HG03066 (cell line): Measurements from ENCODE around the gene ADAP2.
A peak's percentile ranks its signal among the peaks of the same experiment; 100 is the strongest.
"Not testable (repeated sequence)": the region's sequence is repeated elsewhere in the genome, so short reads cannot be mapped to it uniquely, and the experiment has no call there.

Experiments
- ATAC-seq: cut with Tn5 transposase; IDR thresholded peaks from one replicate; pipeline ENCODE4 v1.9.1; 2021; ENCODE audit warnings: low read depth; ENCODE audit not compliant: unreplicated experiment

ADAP2 gene

GRCh38 chr17:30969989-30970830 is 48.5 kb downstream of the ADAP2 start:
- no peak for ATAC-seq

GRCh38 chr17:30970831-30971567 is 49.3 kb downstream of the ADAP2 start, which contains the start of gene RNF135:
Gene RNF135, plus strand, starts transcription at chr17:30971039. Its CDS starts 35 bp downstream, at chr17:30971074.
- peak; percentile 57 for ATAC-seq

- no peak for ATAC-seq
Measured at GRCh38 chr17:30975042-30975820, 53.5 kb downstream of the ADAP2 start.

GRCh38 chr17:30979919-30980318 is 58.2 kb downstream of the ADAP2 start:
- ATAC-seq, result not testable (repeated sequence)

- ATAC-seq, result no peak
Measured at GRCh38 chr17:30981531-30982519, 60.1 kb downstream of the ADAP2 start.

- no peak for ATAC-seq
Measured at GRCh38 chr17:30982855-30983254, 61.1 kb downstream of the ADAP2 start.

- ATAC-seq, result no peak
Measured at GRCh38 chr17:30990458-30990857, 68.7 kb downstream of the ADAP2 start.

- no peak for ATAC-seq
Measured at GRCh38 chr17:30992551-30992950, 70.8 kb downstream of the ADAP2 start.

- no peak for ATAC-seq
Measured at GRCh38 chr17:30995347-30995746, 73.6 kb downstream of the ADAP2 start.

- ATAC-seq, result no peak
Measured at GRCh38 chr17:30996486-30996885, 74.7 kb downstream of the ADAP2 start.

- no peak for ATAC-seq
Measured at GRCh38 chr17:30997270-30997669, 75.5 kb downstream of the ADAP2 start.

- ATAC-seq, result no peak
Measured at GRCh38 chr17:30997842-30998241, 76.1 kb downstream of the ADAP2 start.

GRCh38 chr17:31002047-31002446 is 80.3 kb downstream of the ADAP2 start:
- ATAC-seq, result no peak

GRCh38 chr17:31003225-31003866 is 81.6 kb downstream of the ADAP2 start:
- ATAC-seq, result no peak

- ATAC-seq, result no peak
Measured at GRCh38 chr17:31004160-31004559, 82.4 kb downstream of the ADAP2 start.

- no peak for ATAC-seq
Measured at GRCh38 chr17:31007695-31008373, 86.1 kb downstream of the ADAP2 start.

- no peak for ATAC-seq
Measured at GRCh38 chr17:31008374-31009041, 86.8 kb downstream of the ADAP2 start.
